Measurements from ENCODE around the gene ASCC1.

GRCh38 chr10:72132854-72133253 lies 83.2 kb downstream of the ASCC1 start:
- TF ChIP-seq POLR2AphosphoS5 (IDR thresholded peaks at IDR 0.05; ENCODE audit: insufficient read depth, low read depth, low read length) (no peak), GATA2 (IDR thresholded peaks at IDR 0.05; ENCODE audit: insufficient read depth, insufficient read length, low read depth, low read length) (no peak), FOS (IDR thresholded peaks at IDR 0.05; ENCODE audit: borderline replicate concordance, insufficient read depth, low read length) (no peak), POLR2A (IDR thresholded peaks at IDR 0.05; ENCODE audit: low read depth, low read length) (no peak)
